Measurements from ENCODE around the gene SUGP1. TPM values are rescaled to one million over a fixed set of nuclear protein-coding genes. Genes with fewer than 3 reads are reported as not detected.

SUGP1 gene
- total and polyA plus RNA-seq, 2 of the 13 experiments (the other 11 are each of a cell fraction or from before 2014, with no cell fraction given) = 21.6 to 25.9 TPM

DNA sequence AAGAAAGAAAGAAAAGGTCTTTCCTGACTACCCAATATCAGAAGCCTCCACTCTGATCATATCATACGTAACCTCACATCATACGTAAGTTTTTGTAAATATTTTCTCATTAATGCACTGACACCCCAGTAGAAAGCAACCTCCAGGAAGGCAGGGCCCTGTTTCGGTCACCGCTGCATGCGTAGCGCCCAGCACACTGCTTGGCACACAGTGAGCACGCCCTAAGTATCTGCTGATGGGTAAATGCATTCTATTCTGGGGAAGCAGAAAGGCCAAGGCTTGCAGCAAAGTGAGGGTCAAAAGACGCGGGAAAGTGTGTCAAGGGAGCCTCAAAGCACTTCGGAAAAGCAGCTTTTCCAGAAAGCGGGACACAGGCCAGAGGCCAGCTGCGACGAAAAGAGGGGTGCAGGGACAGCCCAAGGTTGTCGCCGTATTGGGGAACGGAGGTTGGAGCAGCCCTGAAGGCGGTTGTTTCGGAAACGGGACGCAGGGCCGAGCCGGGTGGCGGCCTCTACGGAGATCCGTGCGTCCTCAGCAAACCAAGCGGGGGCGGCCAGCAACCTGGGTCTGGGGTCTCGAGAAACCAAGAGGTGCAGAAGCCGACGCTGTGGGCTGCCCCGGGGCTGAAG lies 463 bp downstream of the SUGP1 start (continued):
- 0 out of 2 replicates have a peak, but pooled peaks have one; percentile 35 for TF ChIP-seq BORCS8-MEF2B (CRISPR knock-in tag; IDR thresholded peaks at IDR 0.05)
- TF ChIP-seq, protein P1, sequence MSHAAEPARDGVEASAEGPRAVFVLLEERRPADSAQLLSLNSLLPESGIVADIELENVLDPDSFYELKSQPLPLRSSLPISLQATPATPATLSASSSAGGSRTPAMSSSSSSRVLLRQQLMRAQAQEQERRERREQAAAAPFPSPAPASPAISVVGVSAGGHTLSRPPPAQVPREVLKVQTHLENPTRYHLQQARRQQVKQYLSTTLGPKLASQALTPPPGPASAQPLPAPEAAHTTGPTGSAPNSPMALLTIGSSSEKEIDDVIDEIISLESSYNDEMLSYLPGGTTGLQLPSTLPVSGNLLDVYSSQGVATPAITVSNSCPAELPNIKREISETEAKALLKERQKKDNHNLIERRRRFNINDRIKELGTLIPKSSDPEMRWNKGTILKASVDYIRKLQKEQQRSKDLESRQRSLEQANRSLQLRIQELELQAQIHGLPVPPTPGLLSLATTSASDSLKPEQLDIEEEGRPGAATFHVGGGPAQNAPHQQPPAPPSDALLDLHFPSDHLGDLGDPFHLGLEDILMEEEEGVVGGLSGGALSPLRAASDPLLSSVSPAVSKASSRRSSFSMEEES (CRISPR knock-in tag; IDR thresholded peaks at IDR 0.05) = 0 out of 2 replicates have a peak, but pooled peaks have one; percentile 18
- TF ChIP-seq MED8 (CRISPR knock-in tag; IDR thresholded peaks at IDR 0.05; ENCODE audit: insufficient replicate concordance) = peak; percentile 26
- TF ChIP-seq TMF1 (CRISPR knock-in tag; IDR thresholded peaks at IDR 0.05; ENCODE audit: low read depth) = 0 out of 2 replicates have a peak, but pooled peaks have one; percentile 11
- TF ChIP-seq SAP130 (CRISPR knock-in tag; IDR thresholded peaks at IDR 0.05; ENCODE audit: low read depth) = peak; percentile 1; the same call in 1 of the 2 replicates
- 0 out of 2 replicates have a peak, but pooled peaks have one; percentile 42 for TF ChIP-seq ZNF235 (CRISPR knock-in tag; IDR thresholded peaks at IDR 0.05; ENCODE audit: borderline replicate concordance)
- peak; percentile 24; the same call in 1 of the 2 replicates for TF ChIP-seq MXD3 (CRISPR knock-in tag; IDR thresholded peaks at IDR 0.05)
- peak; percentile 68; the same call in 1 of the 2 replicates for TF ChIP-seq ZNF296 (CRISPR knock-in tag; conservative IDR thresholded peaks at IDR 0.05)
- 0 out of 2 replicates have a peak, but pooled peaks have one; percentile 37 for TF ChIP-seq ZFAT (CRISPR knock-in tag; conservative IDR thresholded peaks at IDR 0.05)
- TF ChIP-seq MTF2 (CRISPR knock-in tag; IDR thresholded peaks at IDR 0.05; ENCODE audit: borderline replicate concordance) = 0 out of 2 replicates have a peak, but pooled peaks have one; percentile 55
- TF ChIP-seq ZNF710 (CRISPR knock-in tag; IDR thresholded peaks at IDR 0.05; ENCODE audit: borderline replicate concordance) = 0 out of 2 replicates have a peak, but pooled peaks have one; percentile 34
- peak; percentile 6; the same call in 1 of the 2 replicates for TF ChIP-seq PHF20 (CRISPR knock-in tag; IDR thresholded peaks at IDR 0.05)
- TF ChIP-seq NR2F6 (IDR thresholded peaks at IDR 0.05) = no peak
- no peak for TF ChIP-seq NR2F6 (CRISPR knock-in tag; IDR thresholded peaks at IDR 0.05)
- TF ChIP-seq RXRA (CRISPR knock-in tag; IDR thresholded peaks at IDR 0.05) = 0 out of 2 replicates have a peak, but pooled peaks have one; percentile 18
- TF ChIP-seq NONO (IDR thresholded peaks at IDR 0.05) = no peak
- TF ChIP-seq NONO (CRISPR knock-in tag; conservative IDR thresholded peaks at IDR 0.05) = peak; percentile 47; the same call in 1 of the 2 replicates
- peak; percentile 1 for TF ChIP-seq HNRNPLL (IDR thresholded peaks at IDR 0.05; ENCODE audit: low read depth, low read length, poor library complexity, severe bottlenecking)
- peak; percentile 69; the same call in 1 of the 2 replicates for TF ChIP-seq ZNF737 (CRISPR knock-in tag; IDR thresholded peaks at IDR 0.05; ENCODE audit: borderline replicate concordance)
- TF ChIP-seq PATZ1 (CRISPR knock-in tag; IDR thresholded peaks at IDR 0.05) = 0 out of 2 replicates have a peak, but pooled peaks have one; percentile 30
- TF ChIP-seq, protein P2, sequence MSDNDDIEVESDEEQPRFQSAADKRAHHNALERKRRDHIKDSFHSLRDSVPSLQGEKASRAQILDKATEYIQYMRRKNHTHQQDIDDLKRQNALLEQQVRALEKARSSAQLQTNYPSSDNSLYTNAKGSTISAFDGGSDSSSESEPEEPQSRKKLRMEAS (IDR thresholded peaks at IDR 0.05) = 0 out of 2 replicates have a peak, but pooled peaks have one; percentile 8
